K562 (cell line): Measurements from ENCODE around the gene SEPHS2. TPM values are rescaled to one million over a fixed set of nuclear protein-coding genes. Genes with fewer than 3 reads are reported as not detected.

Experiments
- ATAC-seq: fragments of 200-7000 bp; cut with Tn5 transposase; 3 replicates; pipeline ENCODE4 v1.9.1; 2020; ENCODE audit warnings: moderate library complexity
- BruUV-seq: library from RNA; stranded (reverse); fragments of 400-500 nt; replicated peaks from 2 replicates; lab custom pipeline; 2021; lab: Mats Ljungman, UMichigan
- CTCF ChIA-PET: fragments of 300-600 bp; formaldehyde crosslinking; extraction: SDS; loops from one replicate; lab custom pipeline; 2021; ENCODE audit warnings: low intra/inter-chr PET ratio; lab: Yijun Ruan, JAX
- POLR2A ChIA-PET: fragments of 300-600, 350-650 bp; sonication (Branson Sonifier 250); formaldehyde crosslinking; extraction: SDS; loops from one replicate; lab custom pipeline; 2021; ENCODE audit warnings: antibody characterized with exemption, inconsistent platforms; lab: Yijun Ruan, JAX
- DNase-seq, 4 experiments: peaks; one replicate each; pipeline versions ENCODE4 v3.0.0 to v3.0.0-alpha.2; 2011 to 2018; ENCODE audit warnings: low spot score in 3 of 4, mixed read lengths in 3 of 4; ENCODE audit errors: extremely low read depth in 1 of 4
- FAIRE-seq: peaks from 2 replicates; lab custom pipeline; 2011; peaks lifted over from hg19 to GRCh38; lab: Jason Lieb, UNC
- H2AFZ ChIP-seq: 2 replicates; pipeline ENCODE4 v1.6.0; 2011; ENCODE audit warnings: low read depth, low read length, control low read depth, inconsistent platforms
- H3K27ac ChIP-seq: fragments of 200-600 bp; 3 replicates; pipeline ENCODE4 v1.8.0; 2011; ENCODE audit warnings: low read depth, mild to moderate bottlenecking, control low read depth, inconsistent platforms, low read length, moderate library complexity, mixed read lengths; ENCODE audit errors: extremely low read depth
- H3K27me3 ChIP-seq, 2 experiments: fragments of 300-600 bp in 1 of 2; 2 replicates in 1 of 2; 3 replicates in 1 of 2; pipeline versions ENCODE4 v1.6.0 to v1.8.0; 2011; ENCODE audit warnings: inconsistent platforms in 2 of 2, low read length in 2 of 2, mild to moderate bottlenecking in 1 of 2, mixed read lengths in 1 of 2, moderate library complexity in 1 of 2; ENCODE audit not compliant: control insufficient read depth in 2 of 2, insufficient read depth in 2 of 2
- H3K36me3 ChIP-seq: fragments of 300-600 bp; 3 replicates; pipeline ENCODE4 v1.8.0; 2011; ENCODE audit warnings: mild to moderate bottlenecking, low read length, inconsistent platforms; ENCODE audit not compliant: control insufficient read depth, insufficient read depth
- H3K4me1 ChIP-seq, 2 experiments: fragments of 200-600 bp in 1 of 2; replicated peaks in 1 of 2; 2 replicates in 1 of 2; 3 replicates in 1 of 2; pipeline versions ENCODE4 v1.5.1 to v1.8.0; 2011; ENCODE audit warnings: inconsistent platforms in 2 of 2, low read length in 2 of 2, mild to moderate bottlenecking in 1 of 2, mixed read lengths in 1 of 2, moderate library complexity in 1 of 2; ENCODE audit not compliant: control insufficient read depth in 2 of 2, insufficient read depth in 2 of 2
- H3K4me2 ChIP-seq: 2 replicates; pipeline ENCODE4 v1.6.1; 2011; ENCODE audit warnings: low read length, control low read depth, inconsistent platforms, mixed read lengths; ENCODE audit not compliant: insufficient read depth
- H3K4me3 ChIP-seq: fragments of 200-600 bp; sonication (generic), shearing (Covaris generic); 2 replicates; pipeline ENCODE4 v1.5.1; 2016; ENCODE audit warnings: control low read depth, inconsistent platforms
- H3K79me2 ChIP-seq: fragments of 200-600 bp; 3 replicates; pipeline ENCODE4 v1.8.0; 2011; ENCODE audit warnings: low read length, inconsistent platforms; ENCODE audit not compliant: control insufficient read depth, insufficient read depth
- H3K9ac ChIP-seq, 2 experiments: 2 replicates each; pipeline versions ENCODE4 v1.6.0 to v1.6.1; 2011; ENCODE audit warnings: low read depth in 2 of 2, low read length in 2 of 2, control low read depth in 1 of 2, inconsistent platforms in 1 of 2, mild to moderate bottlenecking in 1 of 2, mixed read lengths in 1 of 2; ENCODE audit not compliant: insufficient read depth in 1 of 2
- H3K9me1 ChIP-seq: one replicate; pipeline ENCODE4 v1.6.0; 2011; ENCODE audit warnings: inconsistent platforms, mild to moderate bottlenecking, low read length, moderate library complexity; ENCODE audit not compliant: control insufficient read depth, insufficient read depth
- H3K9me3 ChIP-seq: replicated peaks from 2 replicates; pipeline ENCODE4 v1.5.1; 2011; ENCODE audit warnings: low read depth, low read length, inconsistent platforms; ENCODE audit not compliant: control insufficient read depth, insufficient read depth
- H4K20me1 ChIP-seq: replicated peaks from 2 replicates; pipeline ENCODE4 v1.6.1; 2011; ENCODE audit warnings: low read length, inconsistent platforms, mixed read lengths; ENCODE audit not compliant: control insufficient read depth, insufficient read depth
- CHAMP1 ChIP-seq: fragments of 450-650 bp; IDR thresholded peaks from 2 replicates; pipeline ENCODE4 v1.6.1; 2016; ENCODE audit warnings: mild to moderate bottlenecking
- CSDE1 ChIP-seq, 2 experiments: fragments of 450-650 bp; IDR thresholded peaks; 2 replicates each; pipeline ENCODE4 v1.6.1; 2016; ENCODE audit warnings: mild to moderate bottlenecking in 1 of 2
- NFRKB ChIP-seq: fragments of 450-650 bp; IDR thresholded peaks from 2 replicates; pipeline ENCODE4 v1.6.1; 2016; ENCODE audit warnings: low read depth
- PRMT5 ChIP-seq: sonication (generic); formaldehyde crosslinking; IDR thresholded peaks from 2 replicates; pipeline ENCODE4 v1.5.0; 2020; ENCODE audit warnings: missing genetic modification reagents
- RERE ChIP-seq: sonication (generic); formaldehyde crosslinking; IDR thresholded peaks from 2 replicates; pipeline ENCODE4 v1.8.0; 2023; ENCODE audit warnings: missing genetic modification reagents, mild to moderate bottlenecking, borderline replicate concordance
- SOX6 ChIP-seq: fragments of 450-650 bp; IDR thresholded peaks from 2 replicates; pipeline ENCODE4 v1.6.1; 2014; ENCODE audit warnings: mild to moderate bottlenecking
- TFAP4 ChIP-seq: sonication (generic); formaldehyde crosslinking; IDR thresholded peaks from 2 replicates; pipeline ENCODE4 v1.8.0; 2022; ENCODE audit warnings: missing genetic modification reagents, mild to moderate bottlenecking, moderate library complexity, borderline replicate concordance
- ZNF143 ChIP-seq: sonication (generic); formaldehyde crosslinking; IDR thresholded peaks from 2 replicates; pipeline ENCODE4 v1.9.0; 2022; ENCODE audit warnings: mild to moderate bottlenecking, missing genetic modification reagents
- WGBS: fragments of 100-300 bp; shearing (Covaris generic); methylation state at CpG from one replicate; pipeline ENCODE4 v1.1.6; 2016; ENCODE audit warnings: low coverage, mixed read lengths; ENCODE audit not compliant: insufficient coverage; ENCODE audit errors: missing lambda C conversion rate; 5-methylcytosine and 5-hydroxymethylcytosine counted together
- in situ Hi-C: fragments of 300-500 bp; cut with MboI; formaldehyde crosslinking; loops from 4 replicates; pipeline ENCODE4 v1.15.0; 2018; ENCODE audit warnings: inconsistent platforms, mixed read lengths
- intact Hi-C: fragments of 100-400 bp; cut with micrococcal nuclease; formaldehyde crosslinking; loops from 2 replicates; pipeline ENCODE4 v1.14.2; 2022
- polyA plus RNA-seq, 8 experiments: library from polyadenylated mRNA; depleted of rRNA in 4 of 8; stranded (reverse) in 5 of 8; unstranded in 3 of 8; fragments of >200 nt; fragmentation: Nextera tagmentation in 2 of 8; fragmentation: Illumina TruSeq in 1 of 8; extraction: Ambion mirVana in 2 of 8; extraction: Trizol in 1 of 8; gene quantifications; 2 replicates each; pipeline versions ENCODE4 v1.2.1 to v1.2.3, GENCODE V29; 2011 to 2014; ENCODE audit warnings: inconsistent platforms in 1 of 8, missing spikeins in 1 of 8
- total RNA-seq, 7 experiments: library from RNA; depleted of rRNA in 6 of 7; stranded (reverse); fragments of >200 nt in 6 of 7; fragmentation: Illumina TruSeq in 2 of 7; extraction: Trizol in 2 of 7; gene quantifications; 2 replicates each; pipeline versions ENCODE4 v1.2.1 to v1.2.3, GENCODE V29; 2011 to 2021; ENCODE audit warnings: low replicate concordance in 1 of 7

The SEPHS2 gene
- total and polyA plus RNA-seq, 9 of the 15 experiments (the other 6 are each of a cell fraction or from before 2014, with no cell fraction given) = 20.9 to 90.6 (median 43.4) TPM

- peak overlapping the region; percentile 100 for H3K4me2 ChIP-seq
- peaks cover 6 to 13% of the 10 kb centered on the region in 2 experiments; a peak in 3 of 5 replicates for H3K4me1 ChIP-seq
- H3K79me2 ChIP-seq = peaks cover 33% of the 10 kb centered on the region
- CTCF ChIA-PET = interaction anchor here (1.0 kb wide), 1 partner anchor 184 kb away, joined by 3 read pairs; no protein-coding TSS in a partner anchor
- TSS peak; percentile 75 for BruUV-seq
- peak; percentile 67 for FAIRE-seq
- H3K36me3 ChIP-seq = peaks cover 23% of the 10 kb centered on the region
- in situ Hi-C loops (no loop called here), intact Hi-C loops (loop anchor here (1.0 to 2.0 kb wide), 2 partner anchors 14 to 82 kb away; partner anchors contain the start of genes DCTPP1 and ZNF768)
- WGBS = 1% methylated on average over 29 of the region's 29 CpGs
- H3K27me3 ChIP-seq = no peaks in the 10 kb centered on the region
- peak overlapping the region; percentile 93 to 97 for H3K9ac ChIP-seq
- H3K9me3 ChIP-seq = no peaks in the 10 kb centered on the region
- peak; percentile 28 to 42 (median 30) for DNase-seq
- peak; percentile 40 for ATAC-seq
- 0 out of 2 replicates have a peak, but pooled peaks cover 7% of the 10 kb centered on the region for H4K20me1 ChIP-seq
- H3K27ac ChIP-seq = peak overlapping the region; percentile 96
- peak overlapping the region; percentile 82 for H3K4me3 ChIP-seq
- peak overlapping the region; percentile 65 for H2AFZ ChIP-seq
- H3K9me1 ChIP-seq = no peaks in the 10 kb centered on the region
- POLR2A ChIA-PET = interaction anchor here (0.5 to 2.7 kb wide), 20 partner anchors 9 to 364 kb away, joined by 3 to 16 read pairs (median 4); partner anchors contain the start of genes DCTPP1, FBRS, PRR14 and ZNF764
- TF ChIP-seq CHAMP1 = no peak
- TF ChIP-seq CSDE1 (IDR thresholded peaks at IDR 0.05) = 0 out of 4 replicates have a peak, but pooled peaks of 1 of the 2 experiments have one; percentile 45
- TF ChIP-seq ZNF143 = peak; percentile 9; the same call in 1 of the 2 replicates
- peak; percentile 75 for TF ChIP-seq NFRKB
- no peak for TF ChIP-seq PRMT5 (CRISPR knock-in tag)
- TF ChIP-seq SOX6 = 0 out of 2 replicates have a peak, but pooled peaks have one; percentile 18
- TF ChIP-seq RERE (CRISPR knock-in tag) = 0 out of 2 replicates have a peak, but pooled peaks have one; percentile 42
- TF ChIP-seq TFAP4 (CRISPR knock-in tag) = peak; percentile 23; the same call in 1 of the 2 replicates
These were observed 1.2 kb downstream of the SEPHS2 start for GRCh38 chr16:30444231-30445148.
